Prostate gland (tissue), 2 donors: ENCODE data around the gene BCOR.

Experiments used
- CTCF ChIP-seq, 4 experiments: fragments of 200-600 bp in 2 of 4; fragments of 450-650 bp in 2 of 4; sonication (generic) in 2 of 4; IDR thresholded peaks; 1 replicate in 3 of 4; 2 replicates in 1 of 4; pipeline ENCODE4 v1.5.1; 2016 to 2019; ENCODE audit warnings: antibody characterized with exemption in 4 of 4, mild to moderate bottlenecking in 2 of 4, moderate library complexity in 2 of 4
- POLR2A ChIP-seq: fragments of 450-650 bp; IDR thresholded peaks from one replicate; pipeline ENCODE4 v1.6.1; 2016; ENCODE audit warnings: antibody characterized with exemption, mild to moderate bottlenecking

DNA sequence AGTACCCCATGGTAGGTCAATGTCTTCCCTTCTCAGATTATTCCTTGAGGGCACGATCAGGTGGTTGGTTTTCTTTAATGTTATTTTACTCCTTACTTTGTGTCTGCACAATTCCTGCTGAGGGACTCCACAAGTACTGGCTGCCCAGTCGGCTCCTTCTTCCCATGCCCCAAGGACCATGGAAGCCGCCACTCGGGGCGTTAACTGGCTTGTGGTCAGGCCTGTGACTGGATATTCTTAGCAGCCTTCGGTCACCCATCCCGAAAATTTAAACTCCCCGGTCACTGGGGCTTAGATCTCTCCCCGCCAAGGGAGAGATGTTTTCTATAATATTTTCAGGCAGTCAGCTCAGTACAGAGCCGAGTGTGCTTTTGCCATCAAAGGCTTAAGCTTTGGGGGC is 24.7 kb upstream of the BCOR start:
- TF ChIP-seq CTCF (IDR thresholded peaks at IDR 0.05), result no peak
- no peak for TF ChIP-seq POLR2A
